GM21515 (cell line): ENCODE measurements around the gene BMF.
"Not testable (repeated sequence)": the region's sequence is repeated elsewhere in the genome, so short reads cannot be mapped to it uniquely, and the experiment has no call there.

Experiments used
- ATAC-seq: cut with Tn5 transposase; IDR thresholded peaks from one replicate; pipeline ENCODE4 v1.9.1; 2021; ENCODE audit not compliant: unreplicated experiment

Gene BMF

DNA sequence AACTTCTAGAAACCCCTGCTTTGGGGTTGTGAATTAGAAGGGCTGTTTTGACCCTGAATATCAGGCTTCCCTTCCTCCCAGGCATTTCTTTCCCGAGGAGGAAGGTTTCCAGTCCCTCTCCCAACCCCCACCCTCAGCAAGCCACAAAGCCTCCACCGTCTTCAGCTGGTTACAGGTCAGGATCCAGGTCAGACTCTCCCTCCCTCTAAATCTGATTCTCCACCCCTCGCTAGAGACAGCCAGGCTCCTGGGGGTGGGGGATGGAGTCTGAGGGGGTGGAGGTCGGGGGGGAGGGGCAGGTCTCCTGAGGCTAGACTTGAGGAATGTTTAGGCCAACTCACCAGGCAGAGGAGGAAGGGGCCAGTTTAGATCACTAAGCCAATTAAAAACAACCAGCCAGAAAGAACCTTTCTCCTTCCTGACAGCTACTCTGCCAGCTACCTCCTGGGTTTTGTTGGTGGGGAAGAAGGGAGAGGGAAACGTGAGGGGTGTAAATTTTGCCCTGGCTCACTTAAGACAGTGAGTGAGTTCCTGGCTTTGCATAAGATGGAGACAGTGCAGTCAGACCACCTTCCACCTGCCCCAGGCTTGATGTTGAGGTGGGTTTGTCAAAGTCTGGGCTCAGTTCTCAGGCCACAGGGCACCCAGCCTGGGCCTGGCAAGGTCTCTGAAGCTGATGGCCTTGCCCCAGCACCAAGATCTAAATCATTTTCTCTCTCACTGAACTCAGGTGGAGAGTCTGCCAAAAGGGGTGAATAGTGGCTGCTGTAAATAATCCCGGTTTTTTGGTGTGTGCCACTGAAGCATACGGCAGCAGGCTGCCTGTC is 19.5 kb downstream of the BMF start:
- no peak for ATAC-seq

DNA sequence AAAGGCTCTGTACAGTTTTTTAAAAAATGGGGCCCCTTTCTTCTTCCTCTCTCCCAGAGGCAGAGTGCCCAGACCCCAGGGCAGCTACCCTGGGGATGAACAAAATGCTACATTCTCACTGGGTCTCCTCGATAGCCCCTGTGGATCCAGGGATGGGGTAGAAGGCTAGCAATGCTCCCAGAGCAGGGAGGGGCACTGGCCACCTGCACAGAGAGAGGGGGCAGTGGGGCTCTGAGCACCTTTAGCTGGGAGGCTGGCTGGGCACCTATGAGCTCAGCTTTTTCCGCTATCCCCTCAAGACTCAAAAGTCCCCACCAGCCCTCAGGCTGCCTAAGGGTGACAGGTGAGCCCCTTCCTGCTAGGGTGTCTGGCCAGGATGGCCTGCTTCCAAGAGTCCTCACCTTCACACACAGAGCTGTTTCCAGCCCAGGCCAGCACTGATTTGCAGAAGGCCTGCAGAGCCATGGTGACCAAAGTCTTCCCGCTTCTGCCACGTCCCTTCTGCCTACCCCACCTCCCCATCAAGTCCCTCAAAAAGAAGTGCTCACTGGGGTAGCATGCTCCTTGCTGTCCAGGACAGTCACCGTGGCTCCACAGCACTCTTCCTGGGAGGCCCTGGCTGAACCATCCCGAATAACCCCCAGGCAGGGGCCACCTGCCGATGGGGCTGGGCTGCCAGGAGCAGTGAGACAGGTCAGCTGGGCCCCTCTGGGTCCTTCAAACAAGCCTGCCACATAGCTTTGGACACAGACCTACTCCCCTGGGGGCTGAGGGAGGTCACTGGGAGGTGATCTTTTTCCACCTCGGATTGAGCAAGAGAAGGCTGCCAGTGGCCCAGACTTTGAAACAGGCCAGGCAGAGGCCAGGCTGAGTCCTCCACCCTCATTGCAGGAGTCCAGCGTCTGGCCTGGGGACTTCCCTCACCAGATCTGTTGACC is 20.4 kb downstream of the BMF start:
- no peak for ATAC-seq

DNA sequence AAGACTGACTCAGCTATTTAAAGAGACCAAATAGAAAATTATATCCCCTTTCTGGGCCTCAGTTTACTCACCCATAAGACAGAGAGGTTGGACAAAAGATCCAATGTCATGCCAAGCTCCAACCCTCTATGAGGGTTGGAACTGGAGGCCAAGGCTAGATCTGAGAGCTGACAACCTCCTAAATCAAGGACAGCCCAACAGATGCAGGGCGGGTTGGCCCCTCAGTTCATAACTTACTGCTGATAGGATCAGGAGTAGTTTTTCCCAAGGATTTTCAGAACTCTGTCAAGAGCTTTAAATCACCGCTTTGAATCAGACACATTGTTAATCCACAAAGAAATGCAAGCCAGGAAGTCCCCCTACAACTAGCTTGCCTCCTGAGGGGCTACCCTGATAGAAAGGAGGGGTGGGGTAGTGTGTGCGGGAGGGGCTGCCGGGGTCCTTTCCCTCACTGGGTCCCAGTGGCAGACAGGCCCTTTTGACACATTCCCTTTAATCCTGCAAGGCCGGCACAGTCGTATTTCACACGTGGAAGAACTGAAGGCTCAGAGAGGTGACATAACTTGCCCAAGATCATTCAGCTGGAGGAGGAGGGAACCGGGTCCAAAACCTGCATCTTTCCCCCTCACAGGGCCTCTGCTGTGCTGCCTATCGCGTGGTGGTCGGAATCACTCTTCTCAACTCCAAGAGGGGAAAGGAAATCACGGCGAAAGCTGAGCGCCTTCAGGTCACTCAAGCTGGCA is 21.4 kb downstream of the BMF start:
- no peak for ATAC-seq

DNA sequence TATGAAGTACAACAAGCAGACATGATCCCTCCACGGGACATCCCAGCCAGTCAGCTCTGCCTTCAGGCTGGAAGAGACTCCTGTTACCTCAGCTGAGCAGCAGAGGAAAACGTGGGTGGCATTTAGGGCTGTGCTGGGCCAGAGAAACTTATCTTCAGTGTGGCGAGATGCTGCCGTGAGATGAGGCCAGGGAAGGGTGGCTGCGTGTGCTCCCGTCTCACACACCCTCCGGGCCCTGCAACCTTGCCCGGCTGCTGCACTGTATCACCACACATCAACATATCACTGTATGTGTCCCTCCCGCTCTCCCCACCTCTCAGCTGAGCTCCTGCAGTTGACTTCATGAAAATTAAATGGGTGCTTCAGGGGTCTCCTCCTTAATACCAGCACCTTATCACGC is 23.4 kb downstream of the BMF start:
- no peak for ATAC-seq

DNA sequence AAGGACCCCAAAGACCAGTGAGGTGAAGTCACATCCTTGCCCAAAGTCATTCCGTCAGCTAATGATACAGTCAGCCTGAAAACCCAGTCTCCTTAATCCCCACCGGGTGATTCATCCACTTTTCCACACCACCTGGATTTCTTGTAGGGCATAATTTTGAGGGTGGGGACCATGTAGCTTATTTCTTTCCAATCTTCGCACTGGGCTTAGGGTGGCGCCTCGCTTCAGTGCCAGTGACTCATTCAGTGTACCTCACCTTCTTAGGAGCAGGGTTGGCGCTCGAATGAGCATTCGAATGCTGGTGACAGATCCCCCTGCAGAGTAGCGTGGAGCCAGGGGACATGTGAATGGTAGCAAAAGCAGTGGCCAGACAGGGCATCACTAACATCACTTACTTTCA is 24.0 kb downstream of the BMF start:
- ATAC-seq = no peak

DNA sequence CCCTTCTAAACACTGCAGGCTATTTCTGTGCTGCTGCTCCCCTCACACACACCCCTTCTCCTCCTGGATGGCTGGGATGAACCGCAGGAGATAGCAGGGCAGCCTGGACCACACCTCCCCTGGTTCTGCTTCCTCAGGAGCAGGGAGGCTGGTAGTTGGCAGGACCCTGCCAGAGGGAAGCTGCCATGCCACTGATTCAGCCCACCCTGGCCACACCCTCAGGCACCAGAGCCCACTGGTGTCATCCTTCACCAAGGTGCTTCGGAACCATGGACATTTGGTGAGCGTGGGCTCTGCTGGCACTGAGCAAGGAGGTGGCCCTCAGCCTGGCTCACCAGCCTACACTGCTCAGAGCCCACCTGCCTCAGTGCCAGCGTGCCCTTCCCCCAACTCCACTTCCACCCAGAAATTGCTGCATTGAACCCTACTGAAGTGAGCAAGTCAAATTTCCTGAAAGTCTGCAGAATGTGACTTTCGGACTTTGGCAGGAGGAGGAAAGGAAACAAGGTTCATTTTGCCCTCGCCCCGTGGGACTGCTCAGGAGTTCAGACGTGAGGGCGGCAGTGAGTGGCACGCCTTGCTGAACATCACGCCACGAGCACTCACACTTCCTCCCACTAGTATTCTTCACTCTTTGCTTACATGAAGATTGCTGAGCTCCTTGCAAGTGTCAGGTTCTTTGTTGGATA is 26.3 kb downstream of the BMF start:
- ATAC-seq = no peak

- ATAC-seq = no peak
Observed at GRCh38 chr15:40081691-40082194, 26.9 kb downstream of the BMF start.

DNA sequence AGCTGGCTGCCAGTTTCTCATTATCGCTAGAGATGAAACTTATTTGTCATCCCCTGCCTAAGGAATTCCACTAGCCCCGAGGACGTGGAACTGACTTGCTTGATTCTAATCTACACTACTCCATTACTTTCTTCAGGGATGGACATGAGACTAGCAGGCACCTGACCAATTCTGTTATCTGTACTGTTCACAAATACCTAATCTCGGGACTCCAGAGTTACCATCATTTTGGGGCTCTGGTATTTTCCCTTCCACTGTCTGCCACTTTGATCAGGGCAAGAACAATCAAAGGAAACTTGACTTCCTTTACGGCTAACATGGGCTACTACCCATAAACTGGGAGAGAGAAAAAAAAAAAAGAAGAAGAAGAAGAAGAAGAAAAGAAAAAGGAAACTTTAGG is 27.8 kb downstream of the BMF start:
- ATAC-seq = no peak

GRCh38 chr15:40080104-40080503 is 28.6 kb downstream of the BMF start:
- ATAC-seq = no peak

GRCh38 chr15:40079456-40079855 is 29.2 kb downstream of the BMF start:
- no peak for ATAC-seq

- no peak for ATAC-seq
Observed at GRCh38 chr15:40075298-40076044, 33.2 kb downstream of the BMF start.

DNA sequence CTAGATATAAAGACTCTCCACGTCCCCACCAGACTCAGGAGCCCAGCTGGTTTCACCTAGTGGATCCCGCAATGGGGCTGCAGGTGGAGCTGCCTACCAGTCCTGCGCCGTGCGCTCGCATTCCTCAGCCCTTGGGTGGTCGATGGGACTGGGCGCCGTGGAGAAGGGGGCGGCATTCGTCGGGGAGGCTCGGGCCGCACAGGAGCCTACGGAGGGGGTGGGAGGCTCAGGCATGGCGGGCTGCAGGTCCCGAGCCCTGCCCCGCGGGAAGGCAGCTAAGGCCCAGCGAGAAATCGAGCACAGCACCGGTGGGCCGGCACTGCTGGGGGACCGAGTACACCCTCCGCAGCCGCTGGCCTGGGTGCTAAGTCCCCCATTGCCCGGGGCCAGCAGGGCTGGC is 34.0 kb downstream of the BMF start:
- not testable (repeated sequence) for ATAC-seq

GRCh38 chr15:40073716-40074490 is 34.8 kb downstream of the BMF start:
- not testable (repeated sequence) for ATAC-seq

GRCh38 chr15:40072216-40072990 is 36.3 kb downstream of the BMF start:
- no peak for ATAC-seq

- ATAC-seq = no peak
Observed at GRCh38 chr15:40070608-40071218, 38.0 kb downstream of the BMF start.

DNA sequence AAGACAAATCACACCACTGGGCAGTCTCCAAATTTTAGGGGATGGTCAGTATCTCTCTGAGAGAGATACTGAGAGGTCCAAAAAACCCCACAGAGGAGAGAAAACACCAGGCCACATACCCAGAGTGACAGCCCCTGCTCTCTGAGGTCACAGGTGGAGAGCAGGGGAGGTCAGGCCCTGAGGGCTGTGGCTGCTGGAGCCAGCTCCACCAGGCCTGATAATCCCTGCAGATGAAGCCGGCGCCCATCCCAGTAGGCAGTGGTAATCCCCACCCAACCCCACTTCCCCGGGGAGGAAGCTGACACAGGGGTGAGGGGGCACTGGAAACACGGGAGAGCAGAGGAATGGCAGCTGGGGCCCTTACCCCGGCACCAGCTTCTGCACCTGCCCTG is 38.5 kb downstream of the BMF start:
- no peak for ATAC-seq

- ATAC-seq = no peak
Observed at GRCh38 chr15:40069178-40070165, 39.2 kb downstream of the BMF start.
